Loucy (cell line): ENCODE measurements around the gene LMX1B.

ENCODE experiments used
- H2AFZ ChIP-seq: fragments of 200-600 bp; sonication (generic); 2 replicates; pipeline ENCODE4 v1.6.0; 2016; ENCODE audit warnings: antibody characterized with exemption, mild to moderate bottlenecking, low read length, moderate library complexity
- H3F3A ChIP-seq: fragments of 200-600 bp; 2 replicates; pipeline ENCODE4 v1.6.0; 2016; ENCODE audit warnings: antibody characterized with exemption, low read depth, mild to moderate bottlenecking
- H3K27me3 ChIP-seq: fragments of 200-600 bp; sonication (generic); 2 replicates; pipeline ENCODE4 v1.6.1; 2014; ENCODE audit warnings: low read length, mild to moderate bottlenecking; ENCODE audit not compliant: insufficient read depth, poor library complexity, severe bottlenecking
- H3K36me3 ChIP-seq: fragments of 200-600 bp; sonication (generic); 2 replicates; pipeline ENCODE4 v1.6.1; 2016; ENCODE audit warnings: low read length; ENCODE audit not compliant: insufficient read depth
- H3K4me1 ChIP-seq: fragments of 200-600 bp; sonication (generic); 2 replicates; pipeline ENCODE4 v1.5.1; 2014; ENCODE audit warnings: low read length, mild to moderate bottlenecking; ENCODE audit not compliant: insufficient read depth, poor library complexity, severe bottlenecking
- H3K4me2 ChIP-seq: fragments of 200-600 bp; sonication (generic); 2 replicates; pipeline ENCODE4 v1.6.0; 2014; ENCODE audit warnings: antibody characterized with exemption, low read length, low read depth, mild to moderate bottlenecking; ENCODE audit not compliant: poor library complexity, severe bottlenecking
- H3K4me3 ChIP-seq: fragments of 200-600 bp; sonication (generic); 2 replicates; pipeline ENCODE4 v1.5.1; 2014; ENCODE audit warnings: low read length, mild to moderate bottlenecking, mixed read lengths; ENCODE audit not compliant: poor library complexity, severe bottlenecking
- H3K79me2 ChIP-seq: fragments of 200-600 bp; sonication (generic); 2 replicates; pipeline ENCODE4 v1.6.1; 2014; ENCODE audit warnings: low read length; ENCODE audit not compliant: insufficient read depth
- H3K9ac ChIP-seq: fragments of 200-600 bp; sonication (generic); 2 replicates; pipeline ENCODE4 v1.6.0; 2014; ENCODE audit warnings: mild to moderate bottlenecking, low read depth, low read length, moderate library complexity; ENCODE audit not compliant: poor library complexity, severe bottlenecking
- H3K9me2 ChIP-seq: fragments of 200-600 bp; sonication (generic); replicated peaks from 2 replicates; pipeline ENCODE4 v1.6.1; 2016; ENCODE audit warnings: low read depth, low read length, mixed read lengths
- H3K9me3 ChIP-seq: fragments of 200-600 bp; sonication (generic); 2 replicates; pipeline ENCODE4 v1.6.1; 2014; ENCODE audit warnings: mild to moderate bottlenecking, antibody characterized with exemption, low read length, low read depth; ENCODE audit not compliant: insufficient read depth
- H4K20me1 ChIP-seq: fragments of 200-600 bp; sonication (generic); 2 replicates; pipeline ENCODE4 v1.6.0; 2014; ENCODE audit warnings: antibody characterized with exemption, low read length, mild to moderate bottlenecking; ENCODE audit not compliant: insufficient read depth, poor library complexity, severe bottlenecking
- CTCF ChIP-seq: fragments of 200-600 bp; sonication (generic); conservative IDR thresholded peaks from 2 replicates; pipeline ENCODE4 v1.5.1; 2014; ENCODE audit warnings: mild to moderate bottlenecking, antibody characterized with exemption, low read length
- EZH2phosphoT487 ChIP-seq: fragments of 200-600 bp; IDR thresholded peaks from 2 replicates; pipeline ENCODE4 v1.6.1; 2018; ENCODE audit warnings: antibody characterized with exemption, mild to moderate bottlenecking, moderate library complexity, borderline replicate concordance

LMX1B gene

GRCh38 chr9:126626127-126626925 is 12.6 kb downstream of the LMX1B start:
- no peaks in the 10 kb centered on the region for H3K79me2 ChIP-seq
- no peak overlapping the region for H3K4me3 ChIP-seq
- H3K4me2 ChIP-seq, result no peak overlapping the region
- no peaks in the 10 kb centered on the region for H3F3A ChIP-seq
- H3K9me3 ChIP-seq, result no peaks in the 10 kb centered on the region
- no peak overlapping the region for H2AFZ ChIP-seq
- H3K27me3 ChIP-seq, result no peaks in the 10 kb centered on the region
- no peaks in the 10 kb centered on the region for H3K4me1 ChIP-seq
- H3K36me3 ChIP-seq, result no peaks in the 10 kb centered on the region
- H3K9me2 ChIP-seq, result no peaks in the 10 kb centered on the region
- no peak overlapping the region for H3K9ac ChIP-seq
- TF ChIP-seq CTCF (no peak), EZH2phosphoT487 (no peak)
- H4K20me1 ChIP-seq, result no peaks in the 10 kb centered on the region

- Histone ChIP-seq H2AFZ (no peak overlapping the region), H3F3A (no peaks in the 10 kb centered on the region), H3K4me2 (no peak overlapping the region), H3K9ac (no peak overlapping the region), H3K79me2 (no peaks in the 10 kb centered on the region), H3K4me1 (no peaks in the 10 kb centered on the region), H3K4me3 (no peak overlapping the region), H3K36me3 (no peaks in the 10 kb centered on the region), H3K27me3 (no peaks in the 10 kb centered on the region), H3K9me2 (no peaks in the 10 kb centered on the region), H4K20me1 (no peaks in the 10 kb centered on the region), H3K9me3 (no peaks in the 10 kb centered on the region)
- TF ChIP-seq CTCF, result no peak
- TF ChIP-seq EZH2phosphoT487, result no peak
These were observed 13.2 kb downstream of the LMX1B start for GRCh38 chr9:126626926-126627233.

GRCh38 chr9:126628146-126628545 is 14.4 kb downstream of the LMX1B start:
- Histone ChIP-seq H3K4me1 (no peaks in the 10 kb centered on the region), H3K9ac (no peak overlapping the region), H3K79me2 (no peaks in the 10 kb centered on the region), H4K20me1 (no peaks in the 10 kb centered on the region), H3K36me3 (no peaks in the 10 kb centered on the region), H2AFZ (no peak overlapping the region), H3K9me2 (no peaks in the 10 kb centered on the region), H3K9me3 (no peaks in the 10 kb centered on the region), H3K4me3 (no peak overlapping the region), H3K27me3 (no peaks in the 10 kb centered on the region), H3F3A (no peaks in the 10 kb centered on the region), H3K4me2 (no peak overlapping the region)
- TF ChIP-seq EZH2phosphoT487 (no peak), CTCF (no peak)
